ENCODE data around the gene SHANK1.

SHANK1 gene

DNA sequence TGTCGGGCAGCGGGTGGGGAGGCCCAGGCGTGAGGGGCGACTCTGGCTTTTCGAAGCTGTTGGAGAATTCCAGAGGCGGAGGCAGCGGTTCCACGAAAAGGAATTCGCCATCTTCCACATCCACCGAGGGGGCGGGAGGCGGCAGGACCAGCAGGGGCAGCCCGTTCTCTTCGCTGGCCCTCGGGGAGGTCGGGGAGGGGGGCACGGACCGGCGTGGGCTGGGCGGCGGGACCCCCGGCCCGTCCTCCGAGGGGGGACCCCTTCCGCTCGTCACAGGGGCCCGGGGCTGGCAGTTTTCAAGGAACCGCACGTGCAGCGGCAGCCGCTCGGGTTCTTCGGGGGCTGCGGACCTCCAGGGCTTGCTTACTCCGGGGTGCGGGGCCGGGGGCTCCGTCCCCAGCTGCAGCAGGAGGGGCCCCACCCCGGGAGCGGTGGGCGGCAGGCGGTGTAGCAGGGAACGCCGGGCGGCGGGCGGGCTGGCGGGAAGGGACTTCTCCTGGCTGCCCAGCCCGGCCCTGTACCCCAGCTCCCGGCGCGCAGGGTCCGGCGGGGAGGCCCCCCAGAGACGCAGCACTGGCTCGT lies 52.3 kb downstream of the SHANK1 start:
- H3K4me3 ChIP-seq (ENCODE audit: low read length), result no peak overlapping the region
- H3K9me3 ChIP-seq (ENCODE audit: control insufficient read depth, insufficient read depth, low read length), result no peaks in the 10 kb centered on the region
- H3K4me2 ChIP-seq (ENCODE audit: low read length), result no peak overlapping the region
- no peaks in the 10 kb centered on the region; the same call in 1 of the 2 replicates for H3F3A ChIP-seq (ENCODE audit: control insufficient read depth, insufficient read depth)
- no peak overlapping the region for H3K27ac ChIP-seq (ENCODE audit: low read depth, low read length)
- no peaks in the 10 kb centered on the region for H3K27me3 ChIP-seq (ENCODE audit: control insufficient read depth, low read length)
- TF ChIP-seq CTCF (IDR thresholded peaks at IDR 0.05; ENCODE audit: low read depth, low read length, poor library complexity, severe bottlenecking), result no peak
- no peak for TF ChIP-seq EZH2phosphoT487 (IDR thresholded peaks at IDR 0.05; ENCODE audit: borderline replicate concordance, low read length)
- H3K36me3 ChIP-seq (ENCODE audit: control insufficient read depth, low read length), result no peaks in the 10 kb centered on the region
- no peaks in the 10 kb centered on the region for H3K9me2 ChIP-seq (replicated peaks; ENCODE audit: control insufficient read depth, low read length)
- H4K20me1 ChIP-seq (ENCODE audit: control insufficient read depth, insufficient read depth, low read depth, low read length), result no peaks in the 10 kb centered on the region
- H3K79me2 ChIP-seq (ENCODE audit: control insufficient read depth, low read length), result no peaks in the 10 kb centered on the region
- H3K4me1 ChIP-seq (ENCODE audit: control insufficient read depth, low read length), result no peaks in the 10 kb centered on the region

GRCh38 chr19:50666346-50667176 lies 53.0 kb downstream of the SHANK1 start:
- no peaks in the 10 kb centered on the region for H3K9me2 ChIP-seq (replicated peaks; ENCODE audit: control insufficient read depth, low read length)
- no peak overlapping the region for H3K4me3 ChIP-seq (ENCODE audit: low read length)
- H3K4me2 ChIP-seq (ENCODE audit: low read length), result no peak overlapping the region
- H4K20me1 ChIP-seq (ENCODE audit: control insufficient read depth, insufficient read depth, low read depth, low read length), result no peaks in the 10 kb centered on the region
- H3K27ac ChIP-seq (ENCODE audit: low read depth, low read length), result no peak overlapping the region
- no peaks in the 10 kb centered on the region for H3K4me1 ChIP-seq (ENCODE audit: control insufficient read depth, low read length)
- H3K36me3 ChIP-seq (ENCODE audit: control insufficient read depth, low read length), result no peaks in the 10 kb centered on the region
- no peaks in the 10 kb centered on the region for H3K9me3 ChIP-seq (ENCODE audit: control insufficient read depth, insufficient read depth, low read length)
- TF ChIP-seq CTCF (IDR thresholded peaks at IDR 0.05; ENCODE audit: low read depth, low read length, poor library complexity, severe bottlenecking) (no peak), EZH2phosphoT487 (IDR thresholded peaks at IDR 0.05; ENCODE audit: borderline replicate concordance, low read length) (no peak)
- no peaks in the 10 kb centered on the region for H3K79me2 ChIP-seq (ENCODE audit: control insufficient read depth, low read length)
- no peaks in the 10 kb centered on the region; the same call in 1 of the 2 replicates for H3F3A ChIP-seq (ENCODE audit: control insufficient read depth, insufficient read depth)
- no peaks in the 10 kb centered on the region for H3K27me3 ChIP-seq (ENCODE audit: control insufficient read depth, low read length)

DNA sequence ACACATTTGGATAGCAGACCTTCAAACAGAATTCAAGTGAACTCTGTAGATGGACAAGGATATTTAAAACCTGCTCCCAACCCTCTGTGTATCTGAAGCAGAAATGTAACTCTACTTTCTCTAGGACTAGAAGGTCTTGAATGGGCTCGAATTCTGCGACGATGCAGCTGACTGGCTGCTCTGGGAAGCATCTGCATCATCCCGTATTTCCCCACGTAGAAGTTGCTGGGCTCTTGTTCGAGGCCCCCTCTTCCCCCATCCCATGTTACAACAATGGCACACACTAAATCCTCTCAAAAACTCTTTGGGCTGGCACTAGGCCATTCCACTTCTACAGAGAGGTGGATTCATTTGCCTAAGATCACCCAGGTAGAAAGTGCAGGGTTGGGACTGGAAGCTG lies 55.4 kb downstream of the SHANK1 start:
- Histone ChIP-seq H3K27ac (ENCODE audit: low read depth, low read length) (no peak overlapping the region), H3K9me3 (ENCODE audit: control insufficient read depth, insufficient read depth, low read length) (no peaks in the 10 kb centered on the region), H3K4me1 (ENCODE audit: control insufficient read depth, low read length) (0 out of 2 replicates have a peak, but pooled peaks cover 2% of the 10 kb centered on the region), H3F3A (ENCODE audit: control insufficient read depth, insufficient read depth) (no peaks in the 10 kb centered on the region; the same call in 1 of the 2 replicates), H3K9me2 (replicated peaks; ENCODE audit: control insufficient read depth, low read length) (no peaks in the 10 kb centered on the region), H3K27me3 (ENCODE audit: control insufficient read depth, low read length) (no peaks in the 10 kb centered on the region), H3K79me2 (ENCODE audit: control insufficient read depth, low read length) (no peaks in the 10 kb centered on the region), H3K4me3 (ENCODE audit: low read length) (no peak overlapping the region), H3K4me2 (ENCODE audit: low read length) (no peak overlapping the region), H4K20me1 (ENCODE audit: control insufficient read depth, insufficient read depth, low read depth, low read length) (no peaks in the 10 kb centered on the region), H3K36me3 (ENCODE audit: control insufficient read depth, low read length) (no peaks in the 10 kb centered on the region)
- TF ChIP-seq EZH2phosphoT487 (IDR thresholded peaks at IDR 0.05; ENCODE audit: borderline replicate concordance, low read length), result no peak
- no peak for TF ChIP-seq CTCF (IDR thresholded peaks at IDR 0.05; ENCODE audit: low read depth, low read length, poor library complexity, severe bottlenecking)

All from DOHH2 (cell line).